DOHH2 (cell line): Measurements from ENCODE around the gene TRAF2.

Experiments used
- H3F3A ChIP-seq: fragments of 200-600 bp; sonication (generic), shearing (Covaris generic); 2 replicates; pipeline ENCODE4 v1.6.0; 2016; ENCODE audit warnings: antibody characterized with exemption, mild to moderate bottlenecking; ENCODE audit not compliant: control insufficient read depth, insufficient read depth
- H3K27ac ChIP-seq: fragments of 200-600 bp; sonication (generic); 2 replicates; pipeline ENCODE4 v1.5.1; 2014; ENCODE audit warnings: low read depth, mild to moderate bottlenecking, low read length, moderate library complexity
- H3K27me3 ChIP-seq: fragments of 200-600 bp; sonication (generic); 2 replicates; pipeline ENCODE4 v1.6.1; 2014; ENCODE audit warnings: mild to moderate bottlenecking, low read length, mixed read lengths; ENCODE audit not compliant: control insufficient read depth
- H3K36me3 ChIP-seq: fragments of 200-600 bp; sonication (generic); 2 replicates; pipeline ENCODE4 v1.6.1; 2014; ENCODE audit warnings: mild to moderate bottlenecking, low read length, moderate library complexity, mixed read lengths; ENCODE audit not compliant: control insufficient read depth
- H3K4me1 ChIP-seq: fragments of 200-600 bp; sonication (generic); 2 replicates; pipeline ENCODE4 v1.6.1; 2014; ENCODE audit warnings: mild to moderate bottlenecking, low read length, mixed read lengths; ENCODE audit not compliant: control insufficient read depth
- H3K4me2 ChIP-seq: fragments of 200-600 bp; sonication (generic); 2 replicates; pipeline ENCODE4 v1.6.0; 2014; ENCODE audit warnings: mild to moderate bottlenecking, low read length, moderate library complexity
- H3K4me3 ChIP-seq: fragments of 200-600 bp; sonication (generic); 2 replicates; pipeline ENCODE4 v1.5.1; 2014; ENCODE audit warnings: mild to moderate bottlenecking, low read length, mixed read lengths
- H3K79me2 ChIP-seq: fragments of 200-600 bp; sonication (generic); 2 replicates; pipeline ENCODE4 v1.6.1; 2014; ENCODE audit warnings: mild to moderate bottlenecking, low read length, mixed read lengths; ENCODE audit not compliant: control insufficient read depth
- H3K9me2 ChIP-seq: fragments of 200-600 bp; sonication (generic); replicated peaks from 2 replicates; pipeline ENCODE4 v1.6.1; 2014; ENCODE audit warnings: mild to moderate bottlenecking, low read length, mixed read lengths; ENCODE audit not compliant: control insufficient read depth
- H3K9me3 ChIP-seq: fragments of 200-600 bp; sonication (generic); 2 replicates; pipeline ENCODE4 v1.6.1; 2014; ENCODE audit warnings: antibody characterized with exemption, low read length, mixed read lengths; ENCODE audit not compliant: control insufficient read depth, insufficient read depth
- H4K20me1 ChIP-seq: fragments of 200-600 bp; sonication (generic); 2 replicates; pipeline ENCODE4 v1.6.0; 2014; ENCODE audit warnings: low read depth, mild to moderate bottlenecking, antibody characterized with exemption, low read length, moderate library complexity; ENCODE audit not compliant: control insufficient read depth, insufficient read depth
- CTCF ChIP-seq: fragments of 200-600 bp; sonication (generic); IDR thresholded peaks from one replicate; pipeline ENCODE4 v1.5.1; 2014; ENCODE audit warnings: antibody characterized with exemption, mild to moderate bottlenecking, low read depth, low read length; ENCODE audit not compliant: poor library complexity, severe bottlenecking
- EZH2phosphoT487 ChIP-seq: fragments of 200-600 bp; sonication (generic); IDR thresholded peaks from 2 replicates; pipeline ENCODE4 v1.6.1; 2017; ENCODE audit warnings: borderline replicate concordance, mild to moderate bottlenecking, antibody characterized with exemption, low read length, moderate library complexity, mixed read lengths

Gene TRAF2

DNA sequence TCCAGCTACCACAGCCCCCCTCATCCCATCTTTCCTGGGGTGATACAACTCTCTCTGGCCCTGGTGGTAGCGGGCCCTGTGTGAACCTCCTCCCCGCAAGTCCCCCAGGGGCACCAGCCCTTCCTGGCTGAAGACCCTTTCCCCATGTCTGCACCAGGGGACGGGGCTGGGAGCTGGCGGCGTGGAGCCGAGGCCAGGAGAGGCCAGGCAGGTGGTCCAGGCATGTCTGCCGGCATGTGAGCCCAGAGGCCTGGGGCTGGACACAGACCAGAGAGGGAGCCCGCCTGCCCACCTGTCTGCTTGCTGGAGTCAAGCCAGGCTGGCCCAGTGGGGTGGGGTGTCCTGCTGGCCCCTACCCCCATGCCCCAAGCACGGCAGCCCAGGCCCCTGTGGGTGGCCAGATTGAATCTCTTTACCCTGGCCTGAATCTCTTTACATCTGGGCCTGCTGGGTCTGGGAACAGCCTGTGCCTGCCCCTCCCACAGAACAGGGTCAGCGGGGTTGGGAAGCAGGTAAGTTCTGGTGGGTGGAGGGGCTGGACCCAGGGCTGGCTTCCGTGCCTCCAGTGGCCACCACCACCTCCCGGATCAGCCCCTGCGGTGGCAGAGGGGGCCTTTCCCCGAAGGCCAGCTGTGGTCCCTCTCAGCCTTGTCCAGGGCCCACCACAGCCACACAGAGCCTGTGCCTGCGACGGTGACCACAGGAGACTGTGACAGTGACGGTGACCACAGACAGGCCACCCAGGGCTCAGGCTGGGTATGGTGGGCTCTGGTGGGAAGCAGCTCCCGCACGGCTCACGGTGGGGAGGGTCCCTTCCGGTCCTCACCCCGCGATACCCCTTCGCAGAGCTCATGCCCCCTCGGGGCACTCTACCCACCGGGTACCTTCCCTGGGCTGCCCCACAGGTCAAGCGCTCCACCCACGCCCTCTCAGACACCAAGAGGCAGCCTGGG is 72.9 kb downstream of the TRAF2 start:
- Histone ChIP-seq H3K4me1 (no peaks in the 10 kb centered on the region), H4K20me1 (no peaks in the 10 kb centered on the region), H3K27ac (no peak overlapping the region), H3F3A (no peaks in the 10 kb centered on the region), H3K36me3 (no peaks in the 10 kb centered on the region), H3K9me2 (no peaks in the 10 kb centered on the region), H3K9me3 (no peaks in the 10 kb centered on the region), H3K27me3 (no peaks in the 10 kb centered on the region), H3K4me3 (no peak overlapping the region), H3K4me2 (no peak overlapping the region), H3K79me2 (no peaks in the 10 kb centered on the region)
- TF ChIP-seq EZH2phosphoT487 = no peak

DNA sequence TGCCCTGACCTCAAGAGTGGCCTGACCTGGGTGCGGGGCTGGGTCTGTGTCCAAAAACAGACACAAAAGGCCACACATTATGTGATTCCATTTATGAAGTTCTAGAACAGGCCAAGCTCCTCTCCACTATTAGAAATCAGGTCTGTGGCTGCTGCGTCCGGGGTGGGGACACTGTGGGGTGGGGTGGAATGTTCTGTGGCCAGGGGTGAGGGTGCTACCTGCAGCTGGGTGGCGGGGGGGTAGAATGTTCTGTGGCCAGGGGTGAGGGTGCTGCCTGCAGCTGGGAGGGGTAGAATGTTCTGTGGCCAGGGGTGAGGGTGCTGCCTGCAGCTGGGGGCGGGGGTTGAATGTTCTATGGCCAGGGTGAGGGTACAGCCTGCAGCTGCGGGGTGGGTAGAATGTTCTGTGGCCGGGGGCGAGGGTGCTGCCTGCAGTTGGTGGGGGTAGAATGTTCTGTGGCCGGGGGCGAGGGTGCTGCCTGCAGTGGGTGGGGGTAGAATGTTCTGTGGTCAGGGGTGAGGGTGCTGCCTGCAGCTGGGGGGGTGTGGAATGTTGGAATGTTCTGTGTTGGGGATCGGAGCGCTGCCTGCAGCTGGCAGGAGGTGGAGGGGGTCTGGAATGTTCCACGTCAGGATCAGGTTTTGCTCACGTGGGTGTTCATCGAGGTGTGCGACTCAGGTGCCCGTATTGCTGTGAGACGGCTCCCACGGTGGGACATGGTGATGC is 74.1 kb downstream of the TRAF2 start:
- no peak overlapping the region for H3K4me2 ChIP-seq
- no peaks in the 10 kb centered on the region for H3K27me3 ChIP-seq
- H3F3A ChIP-seq = no peaks in the 10 kb centered on the region
- H3K27ac ChIP-seq = no peak overlapping the region
- H3K36me3 ChIP-seq = no peaks in the 10 kb centered on the region
- H3K79me2 ChIP-seq = no peaks in the 10 kb centered on the region
- H3K9me3 ChIP-seq = no peaks in the 10 kb centered on the region
- no peaks in the 10 kb centered on the region for H4K20me1 ChIP-seq
- no peaks in the 10 kb centered on the region for H3K9me2 ChIP-seq
- H3K4me3 ChIP-seq = no peak overlapping the region
- no peak for TF ChIP-seq CTCF
- TF ChIP-seq EZH2phosphoT487 = no peak
- peaks cover 3% of the 10 kb centered on the region for H3K4me1 ChIP-seq

GRCh38 chr9:136960938-136961275 is 74.6 kb downstream of the TRAF2 start:
- H3K27ac ChIP-seq = no peak overlapping the region

More at GRCh38 chr9:136960938-136961275, 74.6 kb downstream of the TRAF2 start:
- no peaks in the 10 kb centered on the region for H3F3A ChIP-seq
- no peaks in the 10 kb centered on the region for H4K20me1 ChIP-seq
- H3K27me3 ChIP-seq = no peaks in the 10 kb centered on the region
- no peaks in the 10 kb centered on the region for H3K36me3 ChIP-seq
- H3K4me1 ChIP-seq = peaks cover 8% of the 10 kb centered on the region
- no peaks in the 10 kb centered on the region for H3K9me3 ChIP-seq
- H3K79me2 ChIP-seq = no peaks in the 10 kb centered on the region
- no peak overlapping the region for H3K4me2 ChIP-seq
- TF ChIP-seq EZH2phosphoT487 (no peak), CTCF (no peak)
- H3K4me3 ChIP-seq = no peak overlapping the region
- H3K9me2 ChIP-seq = no peaks in the 10 kb centered on the region
